Fibroblast of villous mesenchyme (primary cell): ENCODE measurements around the gene UBTF. TPM values are rescaled to one million over a fixed set of nuclear protein-coding genes. Genes with fewer than 3 reads are reported as not detected.
"Not testable (repeated sequence)": the region's sequence is repeated elsewhere in the genome, so short reads cannot be mapped to it uniquely, and the experiment has no call there.

ENCODE experiments used
- DNase-seq: peaks from one replicate; pipeline ENCODE4 v3.0.0-alpha.2; 2010; ENCODE audit warnings: low read depth
- H3K4me3 ChIP-seq: 2 replicates; pipeline ENCODE4 v1.5.1; 2011; ENCODE audit warnings: low read depth, mild to moderate bottlenecking, low read length
- CTCF ChIP-seq: IDR thresholded peaks from 2 replicates; pipeline ENCODE4 v1.5.1; 2012; ENCODE audit warnings: low read depth, mild to moderate bottlenecking, low read length; ENCODE audit not compliant: insufficient read depth
- total RNA-seq: library from RNA; depleted of rRNA; stranded (reverse); fragments of >200 nt; gene quantifications from 2 replicates; pipeline ENCODE4 v1.2.3, GENCODE V29; 2012

Gene UBTF
- total RNA-seq, 1 donor = 46.6 TPM

- no peak overlapping the region for H3K4me3 ChIP-seq
- peak; percentile 21 for DNase-seq
Measured at GRCh38 chr17:44241106-44241624, 21.7 kb upstream of the UBTF start.

GRCh38 chr17:44237886-44238285, 18.4 kb upstream of the UBTF start:
- not testable (repeated sequence) for DNase-seq, H3K4me3 ChIP-seq

More at GRCh38 chr17:44241106-44241624, 21.7 kb upstream of the UBTF start:
- no peak for TF ChIP-seq CTCF

GRCh38 chr17:44236444-44236991, 17.0 kb upstream of the UBTF start:
- no peak overlapping the region for H3K4me3 ChIP-seq
- DNase-seq = no peak
- no peak for TF ChIP-seq CTCF

GRCh38 chr17:44235583-44235936, 16.1 kb upstream of the UBTF start:
- H3K4me3 ChIP-seq = no peak overlapping the region
- no peak for TF ChIP-seq CTCF
- no peak for DNase-seq

- no peak for DNase-seq
- TF ChIP-seq CTCF = no peak
- H3K4me3 ChIP-seq = no peak overlapping the region
Measured at GRCh38 chr17:44233582-44233981, 14.1 kb upstream of the UBTF start.

GRCh38 chr17:44232061-44232460, 12.6 kb upstream of the UBTF start:
- TF ChIP-seq CTCF = no peak
- no peak overlapping the region for H3K4me3 ChIP-seq
- DNase-seq = no peak

GRCh38 chr17:44230140-44230539, 10.7 kb upstream of the UBTF start:
- no peak for TF ChIP-seq CTCF
- H3K4me3 ChIP-seq = no peak overlapping the region
- DNase-seq = no peak
